NOMO-1 treated with dmso at 0.1 percent for 144 hours (cell line): ENCODE results near the gene PRH1.

ENCODE experiments used
- DNase-seq: peaks from one replicate; lab custom pipeline; 2025; ENCODE audit not compliant: unreplicated experiment; lab: John Stamatoyannopoulos, UW

PRH1 gene

GRCh38 chr12:10884086-10884725, at the start of gene PRH1:
PRH1 (minus strand) TSS chr12:10884255; CDS start chr12:10884217, 38 bp downstream.
- no peak for DNase-seq

DNA sequence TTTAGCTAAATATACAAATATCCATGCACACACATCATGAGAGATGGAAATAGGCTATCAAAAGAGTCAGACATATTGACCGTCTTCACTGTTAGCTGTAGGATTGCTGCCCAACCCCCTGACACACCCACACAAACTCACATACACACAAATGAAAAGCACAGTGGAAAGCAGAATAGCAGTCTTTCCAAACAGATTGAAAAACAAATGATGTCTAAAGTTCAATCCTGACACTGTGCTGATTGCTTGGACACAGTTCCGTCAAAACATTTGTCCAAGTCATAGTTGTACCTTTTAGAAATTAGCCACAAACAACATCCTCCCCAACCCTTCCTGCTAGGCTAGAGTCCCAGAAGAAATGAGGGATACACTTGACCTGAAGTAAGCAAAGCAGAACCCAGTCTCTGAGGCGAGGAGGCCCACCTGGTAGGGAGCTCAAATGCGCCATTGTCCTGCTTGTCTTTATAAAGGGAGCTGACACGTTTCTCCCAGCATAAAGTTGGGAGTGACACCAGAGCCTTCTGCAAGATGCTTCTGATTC, 44.8 kb upstream of the PRH1 start, which contains the start of gene PRH2:
PRH2 (plus strand) TSS at position 491 of the 541 bp plus-strand sequence; CDS start at position 529, 38 bp downstream.
- no peak for DNase-seq

GRCh38 chr12:10926269-10926668, 42.2 kb upstream of the PRH1 start:
- DNase-seq = no peak

DNA sequence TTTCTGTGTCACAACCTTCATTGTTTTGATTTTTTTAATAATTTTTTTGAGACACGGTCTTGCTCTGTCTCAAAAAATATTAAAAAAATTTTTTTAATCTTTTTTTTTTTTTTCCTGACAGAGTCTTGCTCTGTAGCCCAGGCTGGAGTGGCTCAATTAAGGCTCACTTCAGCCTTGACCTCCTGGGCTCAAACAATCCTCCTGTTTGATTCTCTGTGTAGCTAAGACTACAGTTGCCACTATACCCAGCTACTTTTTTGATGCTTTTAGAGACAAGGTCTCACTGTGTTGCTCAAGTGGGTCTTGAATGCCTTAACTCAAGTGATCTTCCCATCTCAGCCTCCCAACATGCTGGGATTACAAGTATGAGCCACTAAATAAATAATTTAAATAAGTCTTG, 35.8 kb upstream of the PRH1 start:
- DNase-seq = no peak

DNA sequence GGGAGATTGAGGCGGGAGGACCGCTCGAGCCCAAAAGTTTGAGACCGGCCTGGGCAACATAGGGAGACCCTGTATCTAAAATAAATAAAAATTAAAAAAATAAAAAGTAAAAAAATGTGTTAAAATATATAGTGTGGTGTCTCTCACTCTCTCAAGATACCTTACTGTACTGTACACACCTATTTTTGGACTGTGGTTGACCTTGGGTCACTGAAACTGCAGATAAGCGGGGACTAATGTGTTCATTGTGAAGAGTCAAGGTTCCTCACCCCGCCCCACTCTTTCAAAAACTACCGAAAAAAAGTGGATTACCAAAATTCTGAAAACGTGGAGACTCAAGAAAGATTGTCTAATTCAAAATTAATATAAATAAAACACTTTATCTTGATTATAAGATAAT, 26.3 kb upstream of the PRH1 start:
- DNase-seq = no peak

- DNase-seq = no peak
These were observed 25.4 kb upstream of the PRH1 start, which contains the start of gene TAS2R13 for GRCh38 chr12:10909462-10909861. TAS2R13 (minus strand) TSS chr12:10909562; CDS start chr12:10909298, 264 bp downstream.

DNA sequence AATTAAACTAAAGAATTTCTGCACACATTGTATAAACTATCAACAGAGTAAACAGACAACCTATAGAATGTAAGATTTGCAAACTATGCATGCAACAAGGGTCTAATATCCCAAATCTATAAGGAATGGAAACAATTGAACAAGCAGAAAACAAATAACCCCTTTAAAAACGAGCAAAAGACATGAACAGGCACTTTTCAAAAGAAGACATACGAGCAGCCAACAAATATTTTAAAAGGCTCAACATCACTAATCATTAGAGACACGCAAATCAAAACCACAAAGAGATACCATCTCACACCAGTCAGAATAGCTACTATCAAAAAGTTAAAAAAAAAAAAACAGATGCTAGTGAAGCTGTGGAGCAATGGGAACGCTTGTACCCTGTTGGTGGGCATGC, 20.6 kb upstream of the PRH1 start:
- no peak for DNase-seq

DNA sequence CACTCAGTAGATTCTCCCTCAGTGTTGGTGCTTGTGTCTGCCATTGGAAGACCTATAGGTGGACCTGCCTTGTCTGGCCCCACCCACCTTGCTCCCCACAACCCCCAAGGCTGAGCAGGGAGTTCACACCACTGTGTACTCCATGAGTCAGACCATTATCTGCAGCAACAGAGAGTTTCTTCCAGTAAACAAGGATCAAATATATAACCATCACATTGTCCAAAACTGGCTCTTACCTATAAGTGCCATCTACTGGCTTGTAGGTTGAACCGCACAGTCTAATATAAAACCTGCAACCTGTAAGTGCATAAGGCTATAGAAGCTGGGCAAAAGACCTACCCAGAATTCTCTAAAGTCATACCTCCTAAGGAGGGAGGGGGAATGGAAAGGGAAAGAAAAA, 17.4 kb upstream of the PRH1 start:
- no peak for DNase-seq

GRCh38 chr12:10900972-10901371, 16.9 kb upstream of the PRH1 start:
- DNase-seq = no peak

DNA sequence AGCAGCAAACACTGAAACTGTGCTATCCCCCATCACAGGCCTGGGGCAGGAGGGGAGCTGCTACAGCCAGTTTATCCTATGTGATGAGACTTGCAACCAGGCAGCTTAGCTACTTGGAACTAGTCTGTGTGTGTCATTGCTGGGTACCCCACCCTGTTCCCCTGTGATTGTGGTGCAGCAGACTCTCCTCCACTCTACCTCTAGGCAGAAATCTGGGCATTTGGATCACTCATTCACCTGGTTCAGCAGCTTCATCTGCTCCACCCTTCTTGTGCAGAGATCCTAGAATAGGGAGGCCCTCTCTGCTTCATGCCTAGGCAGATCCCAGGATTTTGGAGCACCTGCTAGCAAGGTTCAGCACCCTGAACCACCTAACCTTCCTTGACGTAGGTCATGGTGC, 16.5 kb upstream of the PRH1 start:
- DNase-seq = no peak

GRCh38 chr12:10896854-10897253, 12.8 kb upstream of the PRH1 start:
- no peak for DNase-seq

GRCh38 chr12:10891937-10892336, 7.9 kb upstream of the PRH1 start:
- DNase-seq = no peak

DNA sequence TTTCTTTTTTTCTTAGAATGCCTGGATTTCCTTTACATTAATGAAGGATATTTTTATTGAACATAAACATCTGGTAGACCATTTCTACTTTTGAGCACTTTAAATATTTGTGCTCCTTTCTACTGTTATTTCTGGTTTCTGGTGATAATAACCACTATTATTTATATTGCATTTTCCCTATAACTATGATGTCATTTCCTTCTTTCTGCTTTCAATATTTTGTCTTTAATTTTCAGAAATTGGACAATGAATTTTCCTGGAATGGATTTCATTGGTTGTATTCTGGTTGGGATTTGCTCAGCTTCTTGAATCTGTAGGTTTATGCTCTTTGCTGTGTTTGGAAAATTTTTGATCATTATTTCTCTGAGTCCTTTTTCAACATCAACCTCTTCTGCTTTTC, 5.2 kb upstream of the PRH1 start:
- DNase-seq = no peak

GRCh38 chr12:10873378-10873777, 10.7 kb downstream of the PRH1 start:
- DNase-seq = no peak

GRCh38 chr12:10867381-10867780, 16.7 kb downstream of the PRH1 start:
- DNase-seq = no peak

- DNase-seq = no peak
These were observed 20.4 kb downstream of the PRH1 start for GRCh38 chr12:10863512-10864218.

DNA sequence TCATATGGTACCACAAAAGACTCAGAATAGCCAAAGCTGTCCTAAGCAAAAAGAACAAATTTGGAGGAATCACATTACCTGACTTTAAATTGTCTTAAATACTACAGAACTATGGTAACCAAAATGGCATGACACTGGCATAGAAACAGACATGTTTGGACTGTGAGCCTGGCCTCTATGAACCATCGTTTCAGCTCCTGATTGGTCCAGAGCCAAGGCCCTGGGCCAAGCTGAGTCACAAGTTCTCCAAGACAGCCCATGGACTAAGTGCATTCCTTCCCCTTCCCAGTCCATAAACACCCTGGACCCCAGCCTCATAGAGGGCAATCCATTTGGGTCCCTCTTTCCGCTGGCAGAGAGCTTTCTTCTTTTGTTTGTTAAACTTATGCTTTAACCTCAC, 22.7 kb downstream of the PRH1 start:
- no peak for DNase-seq

DNA sequence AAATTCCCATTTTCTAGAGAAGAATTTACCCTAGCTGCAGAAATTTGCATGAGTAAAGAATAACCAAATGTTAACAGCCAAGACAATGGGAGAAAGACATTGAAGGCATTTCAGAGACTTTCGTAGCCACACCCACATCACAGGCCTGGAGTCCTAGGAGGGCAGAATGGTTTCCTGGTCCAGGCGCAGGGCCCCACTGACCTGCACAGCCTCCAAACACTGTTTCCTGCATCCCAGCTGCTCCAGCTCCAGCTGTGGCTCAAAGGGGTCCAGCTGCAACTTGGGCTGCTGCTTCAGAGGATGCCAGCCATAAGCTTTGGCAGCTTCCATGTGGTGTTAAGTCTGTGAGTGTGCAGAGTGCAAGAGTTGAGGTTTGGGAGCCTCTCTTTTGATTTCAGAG, 28.2 kb downstream of the PRH1 start:
- DNase-seq = no peak

DNA sequence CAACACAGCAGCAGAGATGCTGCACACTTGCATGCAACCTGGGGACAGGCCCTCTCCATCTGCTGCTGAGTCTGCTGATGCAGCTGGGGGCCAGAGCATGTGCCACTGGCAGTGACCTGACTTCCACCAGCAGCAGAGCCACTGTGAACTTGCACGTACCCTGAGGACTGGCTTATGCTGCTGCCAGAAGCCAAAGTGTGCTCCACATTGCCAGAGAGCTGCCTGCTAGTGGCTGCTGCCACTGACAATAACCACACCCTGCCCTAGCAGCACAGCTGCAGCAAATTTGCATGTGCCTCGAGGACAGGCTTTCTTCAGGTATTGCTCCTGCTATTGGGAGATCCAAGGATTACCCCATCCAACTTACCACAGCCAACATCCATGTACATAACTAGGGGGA, 30.3 kb downstream of the PRH1 start:
- no peak for DNase-seq

DNA sequence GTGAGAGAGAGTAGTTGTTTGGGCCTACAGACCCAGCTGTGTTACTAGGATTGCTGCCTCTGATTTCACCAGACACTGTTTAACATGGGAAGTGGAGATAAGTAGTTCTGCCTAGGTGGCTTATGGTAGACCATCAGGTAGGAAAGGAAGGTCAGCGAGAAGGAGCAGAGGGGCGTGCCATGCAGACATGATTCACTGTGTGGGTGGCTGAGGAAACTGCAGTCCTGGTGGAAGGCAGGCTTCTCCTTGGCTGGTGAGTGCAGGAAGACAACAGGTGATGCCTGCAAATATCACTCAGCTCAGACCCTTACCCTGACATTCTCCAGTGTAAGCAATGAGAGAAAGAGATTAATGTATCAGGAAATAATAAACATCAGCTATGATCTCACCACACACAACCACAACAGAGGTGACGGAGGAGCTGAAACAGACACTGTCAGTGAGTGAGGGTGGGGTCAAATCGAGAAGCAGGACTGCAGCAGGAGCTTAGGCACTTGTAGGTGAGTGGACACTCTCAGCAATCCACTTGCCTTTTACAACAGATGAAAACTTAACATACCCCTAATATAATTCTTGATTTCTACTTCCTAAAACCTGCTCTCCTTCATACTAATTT, 32.7 kb downstream of the PRH1 start:
- no peak for DNase-seq

DNA sequence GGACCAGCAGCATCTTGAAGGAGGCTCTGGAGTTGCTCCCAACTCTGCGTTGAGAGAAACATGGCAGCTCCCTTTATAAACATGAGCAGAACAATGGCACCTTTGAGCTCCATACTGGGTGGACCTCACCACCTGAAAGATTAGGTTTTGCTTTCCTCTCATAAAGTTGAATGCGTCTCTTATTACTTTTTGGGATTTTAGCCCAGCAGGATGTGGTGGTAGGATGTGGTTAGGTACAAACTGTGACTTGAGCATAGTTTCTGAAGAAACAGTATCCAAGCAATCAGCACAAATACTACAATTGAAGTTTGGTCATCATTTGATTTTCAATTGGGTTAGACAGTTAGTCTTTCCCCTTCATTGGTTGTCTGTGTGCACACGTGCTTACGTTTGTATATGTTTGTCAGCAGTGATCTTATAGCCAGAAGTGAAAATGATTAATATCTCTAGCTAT, 34.6 kb downstream of the PRH1 start, which contains the start of gene PRR4:
PRR4 (minus strand) TSS at position 51 of the 454 bp plus-strand sequence; CDS start at position 13, 38 bp downstream.
- no peak for DNase-seq

DNA sequence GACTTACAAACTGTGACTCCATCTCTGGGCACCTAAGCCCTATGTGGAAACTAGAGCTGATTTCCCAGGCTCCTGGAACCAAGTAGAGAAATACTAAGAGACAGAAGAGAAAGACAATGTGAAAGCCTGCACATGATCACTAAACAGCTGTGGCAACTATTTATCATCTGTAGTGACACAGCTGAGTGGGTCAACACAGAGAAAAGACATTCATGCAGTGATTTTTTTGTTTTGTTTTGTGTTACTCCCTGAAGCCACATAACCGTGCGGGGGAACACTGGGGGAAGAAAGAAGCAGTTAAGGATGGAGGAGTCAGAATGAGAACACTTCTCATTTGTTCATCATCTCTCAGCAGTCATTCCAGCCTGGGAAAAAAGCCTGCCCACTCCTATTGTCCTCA, 36.3 kb downstream of the PRH1 start:
- no peak for DNase-seq
